PC-9 (cell line): ENCODE results near the gene ATXN7.

ENCODE experiments used
- EZH2 ChIP-seq: fragments of 200-600 bp; sonication (generic); IDR thresholded peaks from 2 replicates; pipeline ENCODE4 v1.8.0; 2017; ENCODE audit warnings: antibody characterized with exemption, low read depth
- TF ChIP-seq, protein P1 (sequence below): fragments of 200-600 bp; sonication (generic); conservative IDR thresholded peaks from 2 replicates; pipeline ENCODE4 v1.6.1; 2017; ENCODE audit warnings: mixed run types, antibody characterized with exemption, mild to moderate bottlenecking, moderate library complexity

DNA sequence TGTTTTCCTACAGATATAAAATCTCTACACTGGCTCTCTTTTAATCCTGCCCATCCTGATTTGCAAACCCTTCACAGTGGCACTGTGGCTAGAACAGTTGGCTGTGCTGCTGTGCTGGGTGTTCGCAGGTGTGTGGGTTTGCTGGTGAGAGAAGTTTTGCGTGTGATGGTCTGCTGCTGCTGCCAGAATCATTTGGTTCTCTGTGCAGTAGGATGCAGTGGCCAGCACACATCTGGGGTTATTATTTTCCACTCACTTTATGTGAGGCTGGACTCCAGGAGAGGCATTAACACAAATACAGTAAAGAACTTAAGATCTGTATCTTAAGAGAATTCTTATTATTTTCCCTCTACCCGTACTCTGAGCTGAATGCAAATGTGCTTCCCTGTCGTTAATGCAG is 175.7 kb downstream of the ATXN7 start:
- TF ChIP-seq, protein P1, sequence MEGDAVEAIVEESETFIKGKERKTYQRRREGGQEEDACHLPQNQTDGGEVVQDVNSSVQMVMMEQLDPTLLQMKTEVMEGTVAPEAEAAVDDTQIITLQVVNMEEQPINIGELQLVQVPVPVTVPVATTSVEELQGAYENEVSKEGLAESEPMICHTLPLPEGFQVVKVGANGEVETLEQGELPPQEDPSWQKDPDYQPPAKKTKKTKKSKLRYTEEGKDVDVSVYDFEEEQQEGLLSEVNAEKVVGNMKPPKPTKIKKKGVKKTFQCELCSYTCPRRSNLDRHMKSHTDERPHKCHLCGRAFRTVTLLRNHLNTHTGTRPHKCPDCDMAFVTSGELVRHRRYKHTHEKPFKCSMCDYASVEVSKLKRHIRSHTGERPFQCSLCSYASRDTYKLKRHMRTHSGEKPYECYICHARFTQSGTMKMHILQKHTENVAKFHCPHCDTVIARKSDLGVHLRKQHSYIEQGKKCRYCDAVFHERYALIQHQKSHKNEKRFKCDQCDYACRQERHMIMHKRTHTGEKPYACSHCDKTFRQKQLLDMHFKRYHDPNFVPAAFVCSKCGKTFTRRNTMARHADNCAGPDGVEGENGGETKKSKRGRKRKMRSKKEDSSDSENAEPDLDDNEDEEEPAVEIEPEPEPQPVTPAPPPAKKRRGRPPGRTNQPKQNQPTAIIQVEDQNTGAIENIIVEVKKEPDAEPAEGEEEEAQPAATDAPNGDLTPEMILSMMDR = no peak
- TF ChIP-seq EZH2 = no peak
